ENCODE data around the gene CTXND1.
"Not testable (repeated sequence)": the region's sequence is repeated elsewhere in the genome, so short reads cannot be mapped to it uniquely, and the experiment has no call there.

CTXND1 gene

DNA sequence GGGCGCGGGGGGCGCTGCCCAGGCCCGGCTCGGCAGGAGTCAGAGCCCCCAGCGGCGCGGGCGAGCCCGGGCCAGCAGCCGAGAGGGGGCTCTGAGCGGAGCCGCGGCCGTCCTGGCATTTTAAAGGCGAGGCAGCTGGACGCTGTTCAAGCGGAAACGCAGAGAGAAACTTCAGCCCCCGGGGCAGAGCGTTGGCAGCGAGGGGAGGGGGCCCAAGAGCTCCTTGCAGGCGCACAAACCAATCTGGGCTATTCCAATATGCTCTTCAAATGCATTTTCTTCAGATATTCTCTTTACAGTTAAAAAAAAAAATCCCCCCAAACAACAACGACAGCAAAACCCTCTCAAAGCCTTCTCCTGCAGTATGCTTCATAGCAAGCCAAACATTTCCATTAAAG is at the start of gene CTXND1:
TSS of gene CTXND1 (minus strand) at position 93 of the 398 bp plus-strand sequence. CDS start 50,264 bp downstream, outside the sequence.
- DNase-seq, result no peak

DNA sequence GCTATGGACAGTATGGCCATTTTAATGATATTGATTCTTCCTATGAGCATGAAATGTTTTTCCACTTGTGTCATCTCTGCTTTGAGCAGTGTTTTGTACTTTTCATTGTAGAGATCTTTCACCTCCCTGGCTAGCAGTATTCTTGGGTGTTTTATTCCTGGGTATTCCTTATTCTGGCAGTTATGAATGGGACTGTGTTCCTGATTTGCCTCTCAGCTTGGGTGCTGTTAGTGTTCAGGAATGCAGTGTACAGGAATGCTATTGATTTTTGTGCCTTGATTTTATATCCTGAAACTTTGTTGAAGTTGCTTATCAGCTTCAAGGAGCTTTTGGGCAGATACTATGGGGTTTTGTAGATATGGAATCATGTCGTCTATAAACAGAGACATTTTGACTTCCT is 49.5 kb upstream of the CTXND1 start:
- no peak for DNase-seq

DNA sequence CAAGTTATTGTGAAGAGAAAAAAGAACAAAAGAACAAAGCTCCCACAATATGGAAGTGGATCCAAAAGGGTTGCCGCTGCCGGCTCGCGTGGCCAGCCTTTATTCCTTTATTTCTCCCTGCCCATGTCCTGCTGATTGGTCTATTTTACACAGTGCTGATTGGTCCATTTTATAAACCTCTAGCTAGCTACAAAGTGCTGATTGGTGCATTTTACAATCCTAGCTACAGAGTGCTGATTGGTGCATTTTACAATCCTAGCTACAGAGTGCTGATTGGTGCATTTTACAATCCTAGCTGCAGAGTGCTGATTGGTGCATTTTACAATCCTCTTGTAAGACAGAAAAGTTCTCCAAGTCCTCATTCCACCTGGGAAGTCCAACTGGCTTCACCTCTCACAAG is 43.8 kb upstream of the CTXND1 start:
- DNase-seq, result not testable (repeated sequence)

DNA sequence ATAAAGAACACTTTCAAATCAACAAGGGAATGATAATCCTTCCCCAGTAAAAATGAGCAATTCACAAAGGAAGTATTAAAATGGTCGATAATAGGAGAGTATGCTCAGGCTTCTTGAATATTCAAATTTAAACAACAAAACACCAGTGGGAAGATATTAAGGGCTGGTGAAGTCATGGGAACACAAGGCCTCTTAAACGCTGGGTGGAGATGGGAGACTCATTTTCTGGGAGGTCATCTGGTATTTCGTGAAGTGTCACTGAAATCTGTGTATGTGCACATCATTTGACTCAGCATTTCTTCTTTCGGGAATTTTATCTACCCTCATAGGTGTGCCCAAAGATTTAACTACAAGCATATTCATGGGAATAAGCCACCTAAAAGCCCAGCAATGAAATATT is 40.1 kb upstream of the CTXND1 start:
- no peak for DNase-seq

DNA sequence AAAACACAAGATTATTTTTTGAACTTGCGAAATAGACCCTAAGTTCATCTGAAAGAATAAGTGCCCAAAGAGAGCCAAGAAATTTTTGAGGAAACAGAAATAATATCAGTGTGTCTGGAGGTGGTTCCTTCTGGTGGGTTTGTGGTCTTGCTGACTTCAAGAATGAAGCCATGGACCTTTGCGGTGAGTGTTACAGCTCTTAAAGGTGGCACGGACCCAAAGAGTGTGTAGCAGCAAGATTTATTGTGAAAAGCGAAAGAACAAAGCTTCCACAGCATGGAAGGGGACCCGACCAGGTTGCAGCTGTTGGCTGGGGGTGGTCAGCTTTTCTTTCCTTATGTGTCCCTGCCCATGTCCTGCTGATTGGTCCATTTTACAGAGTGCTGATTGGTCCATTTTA is 38.9 kb upstream of the CTXND1 start:
- DNase-seq, result not testable (repeated sequence)

DNA sequence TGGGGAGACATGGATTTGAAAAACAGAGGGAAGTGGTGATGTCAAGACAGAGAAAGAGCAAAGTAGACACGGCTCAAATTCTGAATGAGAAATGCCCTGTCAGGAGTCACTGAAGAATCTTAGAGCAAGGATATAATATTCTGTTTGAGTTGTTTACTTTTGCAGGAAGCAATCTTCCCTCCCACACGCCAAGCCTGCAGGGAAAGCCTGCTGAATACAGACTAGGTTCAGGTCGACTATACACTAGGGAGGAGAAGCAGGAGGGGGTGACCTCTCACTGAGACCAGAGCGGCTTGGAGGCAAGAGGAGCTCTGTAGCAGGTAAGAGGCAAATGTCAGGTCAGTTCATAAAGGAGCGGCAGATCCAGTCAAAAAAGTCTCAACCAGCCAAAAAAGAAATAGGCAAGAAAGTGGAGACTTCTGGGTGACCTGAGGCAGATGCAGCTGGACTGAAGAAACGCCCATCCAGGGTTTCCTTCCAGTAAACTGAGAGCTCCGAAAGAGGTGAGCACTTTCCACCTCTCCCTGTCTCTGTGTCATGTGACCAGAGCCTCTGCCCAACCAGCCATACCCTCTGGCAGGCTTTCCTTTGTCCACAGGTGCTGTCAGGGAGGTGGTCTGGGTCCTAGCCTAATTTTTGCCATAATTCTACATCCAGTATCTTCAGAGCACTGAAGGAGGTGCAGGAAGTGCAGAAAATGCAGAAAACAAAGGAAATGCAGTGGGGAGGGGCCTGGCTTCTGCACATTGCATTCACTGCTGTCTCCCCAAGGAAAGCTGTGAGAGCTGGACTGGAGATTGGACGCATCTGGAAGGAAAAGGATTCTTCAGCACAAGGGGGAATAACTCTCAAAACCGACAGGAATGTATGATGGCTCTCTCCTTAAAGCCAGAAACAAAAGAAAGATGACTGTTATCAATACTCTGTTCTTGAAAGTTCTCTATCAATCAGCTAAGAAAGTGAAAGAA is 37.8 kb upstream of the CTXND1 start:
- DNase-seq, result no peak

DNA sequence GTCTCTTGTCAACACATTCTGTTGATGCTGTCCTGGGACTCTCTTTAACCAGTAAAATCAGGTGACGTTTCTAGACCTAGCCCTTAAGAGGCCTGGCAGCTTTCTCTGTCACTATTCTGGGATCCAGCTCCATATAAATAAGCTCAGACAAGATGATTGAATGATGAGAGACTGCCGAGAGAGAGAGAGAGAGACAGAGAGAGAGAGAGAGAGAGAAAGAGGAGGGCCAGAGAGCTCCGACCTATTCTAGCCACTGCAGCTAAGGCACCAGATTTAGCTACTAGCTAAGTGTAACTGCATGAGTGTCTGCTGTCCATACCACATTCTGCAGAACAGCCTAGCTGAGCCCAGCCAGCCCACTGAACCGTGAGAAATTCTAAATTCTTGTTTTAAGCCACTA is 36.1 kb upstream of the CTXND1 start:
- no peak for DNase-seq

DNA sequence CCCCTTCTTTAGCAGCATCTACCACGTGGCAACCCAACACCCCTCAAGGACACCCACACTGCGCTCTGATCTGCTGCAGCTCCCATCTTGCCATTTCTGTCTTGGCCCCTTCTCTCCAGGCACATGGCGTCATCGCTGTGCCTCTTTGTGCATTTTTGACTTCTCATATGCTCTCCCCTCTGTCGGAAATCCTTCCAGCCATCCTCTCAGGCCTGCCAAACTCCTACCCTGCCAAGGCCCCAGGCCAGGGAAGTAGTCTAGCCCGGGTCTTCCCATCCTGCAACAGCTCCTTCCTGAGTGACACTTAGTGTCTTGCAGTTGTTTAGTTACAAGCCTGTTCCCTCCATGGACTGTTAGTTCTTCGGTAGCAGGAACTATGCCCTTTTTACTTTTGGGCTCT is 34.0 kb upstream of the CTXND1 start:
- DNase-seq, result no peak

DNA sequence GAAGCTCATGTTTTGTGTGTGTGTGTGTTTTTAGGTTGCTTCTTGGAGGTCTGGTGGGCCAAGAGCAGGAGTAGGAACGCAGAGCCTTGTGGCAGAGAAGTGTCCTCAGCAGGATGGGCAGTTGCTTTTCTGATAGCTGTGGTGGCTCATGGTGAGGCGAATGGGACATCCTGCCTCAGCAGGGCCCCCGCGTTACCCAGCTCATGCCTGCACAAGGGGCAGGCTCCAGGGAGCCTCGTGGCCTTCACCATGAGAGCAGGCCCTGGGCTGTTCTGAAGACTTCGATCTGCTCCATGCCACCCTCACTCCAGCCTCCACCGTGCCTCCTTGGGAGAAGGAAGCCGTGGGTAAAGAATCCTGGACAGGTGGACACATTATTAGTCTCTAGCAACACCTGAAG is 33.4 kb upstream of the CTXND1 start:
- no peak for DNase-seq

DNA sequence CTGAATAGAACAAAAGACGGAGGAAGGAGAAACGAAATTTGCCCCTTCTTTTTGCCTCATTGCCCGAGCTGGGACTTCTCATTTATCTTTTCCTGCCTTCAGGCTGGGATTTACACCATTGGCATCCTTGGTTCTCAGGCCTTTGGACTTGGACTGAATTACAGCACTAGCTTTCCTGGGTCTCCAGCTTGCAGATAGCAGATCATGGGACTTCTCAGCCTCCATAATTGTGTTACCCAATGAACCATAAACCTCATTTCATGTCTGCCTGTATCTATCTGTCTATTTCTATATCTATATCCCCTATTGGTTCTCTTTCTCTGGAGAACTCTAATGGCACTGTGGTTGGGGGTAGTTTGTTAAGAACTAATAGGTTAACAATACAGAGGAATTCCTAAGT is 31.5 kb upstream of the CTXND1 start:
- no peak for DNase-seq

DNA sequence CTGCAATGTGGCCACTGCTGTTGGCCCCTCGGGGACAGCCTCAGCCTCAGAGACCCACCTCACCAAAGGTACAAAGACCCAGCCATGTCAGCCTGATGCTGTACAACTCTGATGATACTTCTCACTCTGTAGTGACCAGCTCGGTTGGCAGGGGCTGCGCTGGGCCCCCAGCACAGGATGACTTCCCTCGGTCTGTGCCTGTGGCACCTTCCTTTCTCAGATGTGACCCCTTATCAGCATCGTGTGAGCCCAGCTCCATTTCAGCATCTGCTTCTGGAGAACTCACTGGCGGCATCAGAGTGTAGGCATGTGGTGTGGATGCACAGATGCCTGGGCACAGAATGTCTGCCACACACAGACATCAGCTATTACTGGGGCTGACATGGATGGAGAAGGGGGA is 25.1 kb upstream of the CTXND1 start:
- no peak for DNase-seq

DNA sequence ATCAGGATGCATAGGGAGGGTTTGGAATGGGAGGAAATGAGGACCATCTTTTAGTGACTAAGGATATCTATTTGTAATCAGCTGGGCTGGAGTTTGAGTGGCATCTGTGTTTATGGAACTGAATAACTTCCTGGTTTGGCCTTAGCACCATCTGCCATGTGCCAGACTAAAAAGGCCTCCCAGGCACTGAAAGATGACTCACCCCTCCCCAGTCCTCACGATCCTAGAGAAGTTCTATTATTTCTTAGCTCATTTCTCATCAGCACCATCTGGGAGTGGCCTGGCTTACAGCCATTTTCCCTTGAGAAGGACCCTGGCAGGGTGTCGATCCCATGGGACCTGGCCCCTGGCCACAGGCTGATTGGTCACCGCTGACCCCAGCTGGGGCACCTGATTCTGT is 23.9 kb upstream of the CTXND1 start:
- no peak for DNase-seq

DNA sequence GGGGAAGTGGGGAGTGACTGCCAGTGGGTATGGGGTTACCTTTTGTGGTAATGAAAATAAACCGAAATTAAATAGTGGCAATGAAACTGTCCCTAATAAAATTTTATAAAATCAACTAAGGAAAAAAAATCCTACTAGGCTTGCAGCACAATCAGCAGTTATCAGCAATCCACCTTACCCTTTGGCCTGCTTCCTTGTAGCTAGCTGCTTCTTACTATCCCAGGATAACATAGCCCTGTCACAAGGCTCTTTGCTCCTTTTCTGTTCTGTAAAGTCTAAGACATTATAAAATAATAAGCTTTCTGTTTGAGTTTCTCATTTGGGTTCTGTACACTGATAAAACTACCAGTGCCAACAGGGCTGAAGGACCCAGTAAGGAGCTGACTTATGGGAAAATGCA is 23.0 kb upstream of the CTXND1 start:
- DNase-seq, result no peak

DNA sequence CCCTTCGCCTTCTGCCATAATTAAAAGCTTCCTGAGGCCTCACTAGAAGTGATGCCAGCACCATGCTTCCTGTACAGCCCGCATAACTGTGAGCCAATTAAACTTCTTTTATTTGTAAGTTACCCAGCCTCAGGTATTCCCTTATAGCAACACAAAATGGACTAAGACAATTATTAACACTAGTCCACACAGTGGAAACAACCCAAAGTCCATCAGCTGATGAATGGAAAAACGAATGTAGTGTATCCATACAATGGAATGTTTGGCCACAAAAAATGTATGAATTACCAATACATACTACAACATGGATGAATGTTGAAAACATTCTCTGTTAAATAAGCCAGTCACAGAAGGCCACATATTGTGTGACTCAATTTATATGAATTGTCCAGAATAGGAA is 22.5 kb upstream of the CTXND1 start:
- DNase-seq, result no peak

DNA sequence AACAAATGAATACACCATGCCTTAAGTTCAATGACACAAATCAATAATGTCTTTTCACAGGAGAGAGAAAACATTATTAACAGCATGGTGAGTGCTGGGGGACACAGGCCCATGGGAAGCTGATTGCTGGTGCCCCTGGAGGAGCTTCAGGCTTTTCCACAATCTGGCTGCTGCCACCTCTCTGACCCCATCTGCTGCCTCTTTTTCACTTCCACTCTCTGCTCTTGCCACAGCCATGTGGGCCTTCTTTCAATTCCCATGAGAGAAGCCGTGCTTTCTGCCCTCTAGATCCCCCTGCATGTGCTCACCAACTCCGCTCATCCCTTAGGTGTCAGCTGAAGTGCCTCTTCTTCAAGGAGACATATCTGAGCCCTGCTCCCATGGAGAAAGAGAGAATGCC is 21.0 kb upstream of the CTXND1 start:
- no peak for DNase-seq

DNA sequence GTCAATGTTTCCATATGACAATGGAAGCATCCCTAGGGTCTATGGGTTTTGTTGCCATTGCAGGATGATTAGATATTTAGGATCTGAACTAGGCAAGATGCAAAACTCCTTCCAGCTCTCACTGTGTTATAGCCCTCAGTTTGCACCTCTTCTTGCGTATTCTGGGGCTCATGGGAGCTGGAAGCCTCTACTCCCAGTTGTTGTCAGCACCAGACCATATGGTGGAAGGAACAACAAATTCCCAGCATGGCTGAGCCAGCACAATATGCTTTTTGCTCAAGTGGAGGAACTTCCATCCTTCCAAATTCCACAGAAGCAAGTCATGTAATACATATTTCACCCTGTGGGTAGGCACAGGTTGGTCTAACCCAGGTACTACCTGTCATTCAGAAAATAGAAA is 18.5 kb upstream of the CTXND1 start:
- DNase-seq, result no peak

DNA sequence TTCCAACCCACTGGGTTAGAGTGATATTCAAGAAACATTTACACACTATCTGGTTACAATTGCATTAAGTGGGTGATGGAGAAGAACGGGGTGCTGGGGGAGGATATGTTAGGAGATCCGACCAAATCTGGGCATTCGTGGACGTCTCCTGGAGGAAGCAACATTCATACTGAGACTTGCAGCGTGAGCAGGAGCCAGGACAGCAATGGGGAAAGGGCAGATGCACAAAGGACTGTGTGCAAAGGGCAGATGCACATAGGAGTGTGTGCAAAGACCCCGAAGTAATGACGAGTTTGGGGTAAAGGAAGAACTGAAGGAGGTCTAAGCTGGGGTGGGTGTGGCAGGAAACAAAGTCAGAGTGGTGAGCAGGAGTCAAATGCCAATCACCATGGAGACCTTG is 16.1 kb upstream of the CTXND1 start:
- no peak for DNase-seq

DNA sequence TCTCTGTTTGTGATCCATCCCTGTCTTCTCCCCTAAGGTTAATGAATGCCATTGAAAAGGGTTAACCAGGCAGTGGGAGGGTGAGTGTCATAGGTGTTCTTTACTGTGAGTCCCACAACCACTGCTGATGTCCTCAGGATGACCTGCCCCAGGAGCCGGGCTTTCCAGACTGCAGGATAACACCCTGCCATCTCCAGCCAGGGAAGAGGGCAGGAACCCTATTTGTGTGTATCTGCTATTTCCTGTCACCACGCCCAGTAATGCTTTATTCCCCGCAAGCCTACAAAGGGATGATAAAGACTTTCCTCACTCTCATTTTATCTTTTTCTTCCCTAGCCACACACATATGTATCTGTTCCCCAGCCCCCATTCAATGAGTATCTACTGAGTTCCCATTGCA is 15.6 kb upstream of the CTXND1 start:
- DNase-seq, result no peak

DNA sequence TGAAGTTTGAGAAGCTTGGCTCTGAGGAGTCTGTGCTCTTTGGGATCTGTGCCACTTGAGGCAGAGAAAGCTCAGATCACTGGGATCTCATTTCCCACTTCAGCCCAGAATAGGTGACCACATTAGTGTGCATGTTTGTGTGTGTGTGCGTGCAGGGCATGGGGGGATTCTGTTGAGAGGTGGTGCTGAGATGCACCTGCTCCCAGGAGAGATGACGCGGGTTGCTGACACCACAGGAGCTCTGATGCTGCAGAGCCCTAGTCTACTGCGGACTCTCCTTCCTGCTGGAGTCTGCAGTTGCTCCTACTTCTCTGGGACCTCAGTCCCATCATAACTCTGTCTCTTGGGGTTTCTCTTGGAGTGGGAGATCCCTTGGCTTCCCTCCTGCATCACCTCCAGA is 14.7 kb upstream of the CTXND1 start:
- no peak for DNase-seq

DNA sequence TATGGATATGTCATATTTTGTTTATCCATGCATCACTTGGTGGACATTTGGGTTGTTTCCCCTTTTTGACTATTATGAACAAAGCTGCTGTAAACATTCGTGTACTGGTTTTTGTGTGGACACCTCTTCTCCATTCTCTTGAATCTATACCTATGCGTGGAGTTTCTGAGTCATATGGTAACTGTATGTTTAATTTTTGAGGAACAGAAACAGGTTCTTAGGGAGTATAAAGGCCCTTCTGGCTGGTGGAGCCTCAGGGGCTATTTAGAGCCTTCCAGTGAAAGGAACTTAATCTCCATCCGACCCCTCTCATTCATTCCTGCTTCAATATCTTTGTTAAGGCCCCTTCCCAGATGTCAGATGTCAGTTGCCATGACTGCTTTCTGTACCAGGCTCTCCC is 14.1 kb upstream of the CTXND1 start:
- no peak for DNase-seq

DNA sequence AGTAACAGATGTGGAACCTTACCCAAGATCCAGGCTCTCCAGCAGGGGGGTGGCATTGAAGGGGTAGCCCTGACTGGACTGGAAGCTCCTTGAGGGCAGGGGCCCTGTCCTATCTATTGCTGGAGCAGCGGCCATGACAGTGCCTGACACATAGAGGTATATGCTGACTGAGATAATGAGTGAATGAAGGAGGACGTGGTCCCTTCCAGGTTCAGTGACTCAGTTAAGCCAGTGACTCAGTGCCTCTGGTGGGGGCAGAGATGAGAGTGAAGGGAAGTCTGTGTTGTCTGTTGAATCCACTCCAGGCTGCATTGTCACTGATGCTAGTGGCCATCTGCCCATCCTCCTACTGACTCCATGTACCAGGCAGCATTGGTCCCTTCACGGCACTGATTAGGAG is 13.0 kb upstream of the CTXND1 start:
- no peak for DNase-seq

DNA sequence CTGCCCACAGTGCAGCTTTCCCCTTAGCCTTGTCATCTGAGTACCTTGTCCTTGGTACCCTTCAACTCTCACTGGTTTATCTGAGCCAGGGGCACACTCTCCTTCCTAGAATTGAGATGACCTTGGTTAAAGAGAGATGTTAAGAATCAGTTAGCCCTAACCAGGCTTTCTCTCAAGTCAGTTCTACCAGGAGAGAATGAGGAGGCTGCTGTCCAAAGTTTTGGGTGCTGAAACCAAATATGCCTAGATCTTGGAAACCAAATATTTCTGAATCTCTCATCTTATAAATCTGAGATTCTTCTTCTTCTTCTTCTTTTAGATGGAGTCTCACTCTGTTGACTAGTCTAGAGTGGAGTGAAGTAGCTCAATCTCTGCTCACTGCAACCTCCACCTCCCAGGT is 12.0 kb upstream of the CTXND1 start:
- no peak for DNase-seq

DNA sequence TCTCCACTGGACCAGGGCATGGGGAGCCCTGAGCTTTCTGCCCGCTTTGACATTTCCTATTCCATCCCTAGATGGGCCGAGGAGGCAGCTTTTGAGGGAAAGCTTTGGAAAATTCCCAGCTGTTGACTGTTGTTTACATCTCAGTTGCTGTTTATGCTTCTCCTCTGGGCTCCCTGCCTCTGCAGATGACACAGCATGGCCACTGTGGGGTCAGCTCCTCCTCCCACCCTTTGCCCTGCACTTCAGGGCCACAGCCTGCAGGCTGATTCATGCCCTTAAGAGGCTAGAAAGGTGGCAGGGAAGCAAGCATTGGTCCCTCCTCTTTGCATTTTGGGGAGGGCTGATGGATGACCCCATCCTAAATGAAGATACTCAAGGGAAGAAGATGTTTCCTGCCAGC is 8.5 kb upstream of the CTXND1 start:
- no peak for DNase-seq

DNA sequence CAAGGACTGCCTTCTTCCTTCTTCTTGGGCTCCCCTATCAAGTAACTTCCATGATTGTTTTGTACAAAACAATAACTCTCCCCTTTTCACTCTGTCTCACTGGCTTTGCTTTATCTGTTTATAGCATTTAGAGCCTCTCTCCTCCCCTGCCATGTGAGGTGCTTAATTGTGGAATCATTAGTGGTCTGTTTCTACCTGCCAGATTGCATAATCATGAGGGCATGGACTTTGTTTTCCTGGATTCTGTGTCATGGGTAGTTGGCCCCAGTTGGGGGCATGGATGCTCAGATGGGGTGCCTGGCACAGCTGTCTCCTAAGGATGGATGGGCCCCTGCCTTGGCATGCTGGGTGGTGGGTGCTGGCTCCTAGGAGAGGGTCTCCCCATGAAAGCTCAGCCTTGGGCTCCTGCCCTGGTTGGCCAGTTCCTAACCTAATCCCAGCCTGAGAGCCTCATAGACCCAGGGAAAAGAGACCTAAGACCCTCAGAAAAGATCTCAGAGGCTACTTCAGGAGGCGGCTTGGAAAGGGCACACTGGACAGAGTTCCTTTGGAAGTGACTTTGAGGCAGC is 8.0 kb upstream of the CTXND1 start:
- DNase-seq, result no peak
